HepG2 (cell line): ENCODE data around the gene TRIM7. TPM values are rescaled to one million over a fixed set of nuclear protein-coding genes. Genes with fewer than 3 reads are reported as not detected.

ENCODE experiments used
- ATF5 ChIP-seq: sonication (generic); formaldehyde crosslinking; IDR thresholded peaks from 2 replicates; pipeline ENCODE4 v1.4.0; 2020; ENCODE audit warnings: mild to moderate bottlenecking, low read depth, missing genetic modification reagents
- BORCS8-MEF2B ChIP-seq: sonication (generic); formaldehyde crosslinking; IDR thresholded peaks from 2 replicates; pipeline ENCODE4 v1.8.0; 2022; ENCODE audit warnings: mild to moderate bottlenecking, missing genetic modification reagents
- BRCA1 ChIP-seq: sonication (generic); formaldehyde crosslinking; IDR thresholded peaks from 2 replicates; pipeline ENCODE4 v1.4.0; 2020; ENCODE audit warnings: missing genetic modification reagents
- ELF3 ChIP-seq: IDR thresholded peaks from 2 replicates; pipeline ENCODE4 v1.6.1; 2016; ENCODE audit warnings: missing genetic modification reagents, missing compliant biosample characterization
- EP300 ChIP-seq, 3 experiments: sonication (generic) in 1 of 3; formaldehyde crosslinking in 1 of 3; IDR thresholded peaks; 2 replicates each; pipeline versions ENCODE4 v1.5.1 to v1.6.1; 2011 to 2020; ENCODE audit warnings: low read depth in 2 of 3, low read length in 2 of 3, borderline replicate concordance in 1 of 3, improper control_type of control experiment in 1 of 3, mild to moderate bottlenecking in 1 of 3, missing genetic modification reagents in 1 of 3, moderate library complexity in 1 of 3
- MAF1 ChIP-seq: sonication (generic); formaldehyde crosslinking; IDR thresholded peaks from 2 replicates; pipeline ENCODE4 v1.5.0; 2020; ENCODE audit warnings: missing genetic modification reagents, borderline replicate concordance
- MED1 ChIP-seq: sonication (generic); formaldehyde crosslinking; IDR thresholded peaks from 2 replicates; pipeline ENCODE4 v1.4.0; 2020; ENCODE audit warnings: missing genetic modification reagents
- SKIL ChIP-seq: sonication (generic); formaldehyde crosslinking; IDR thresholded peaks from 2 replicates; pipeline ENCODE4 v1.8.0; 2022; ENCODE audit warnings: missing genetic modification reagents, mild to moderate bottlenecking, moderate library complexity, borderline replicate concordance
- SOX5 ChIP-seq: IDR thresholded peaks from 2 replicates; pipeline ENCODE4 v1.6.1; 2016; ENCODE audit warnings: borderline replicate concordance
- TGIF2 ChIP-seq: IDR thresholded peaks from 2 replicates; pipeline ENCODE4 v1.6.1; 2016; ENCODE audit warnings: control low read depth, missing compliant biosample characterization
- THAP11 ChIP-seq: IDR thresholded peaks from 2 replicates; pipeline ENCODE4 v1.6.1; 2016; ENCODE audit warnings: missing biosample characterization, missing genetic modification reagents
- ZBTB20 ChIP-seq: sonication (generic); formaldehyde crosslinking; IDR thresholded peaks from 2 replicates; pipeline ENCODE4 v1.8.1; 2023; ENCODE audit warnings: missing genetic modification reagents, low read depth, mild to moderate bottlenecking, borderline replicate concordance
- ZBTB25 ChIP-seq: IDR thresholded peaks from 2 replicates; pipeline ENCODE4 v1.6.1; 2018; ENCODE audit warnings: missing genetic modification reagents
- ZBTB43 ChIP-seq: sonication (generic); formaldehyde crosslinking; conservative IDR thresholded peaks from 2 replicates; pipeline ENCODE4 v1.4.0; 2020; ENCODE audit warnings: missing genetic modification reagents
- ZEB1 ChIP-seq: IDR thresholded peaks from 2 replicates; pipeline ENCODE4 v1.6.1; 2012; ENCODE audit warnings: mild to moderate bottlenecking, low read depth, inconsistent platforms; ENCODE audit not compliant: insufficient replicate concordance
- ZNF280B ChIP-seq: sonication (generic); formaldehyde crosslinking; IDR thresholded peaks from 2 replicates; pipeline ENCODE4 v1.5.0; 2020; ENCODE audit warnings: missing genetic modification reagents, mild to moderate bottlenecking, borderline replicate concordance
- ZNF335 ChIP-seq: sonication (generic); formaldehyde crosslinking; IDR thresholded peaks from 2 replicates; pipeline ENCODE4 v1.4.0; 2020; ENCODE audit warnings: missing genetic modification reagents
- ZNF496 ChIP-seq: sonication (generic); formaldehyde crosslinking; IDR thresholded peaks from 2 replicates; pipeline ENCODE4 v1.8.1; 2023; ENCODE audit warnings: mild to moderate bottlenecking, moderate library complexity, missing genetic modification reagents; ENCODE audit not compliant: insufficient replicate concordance
- ZNF564 ChIP-seq: sonication (generic); formaldehyde crosslinking; IDR thresholded peaks from 2 replicates; pipeline ENCODE4 v1.8.1; 2023; ENCODE audit warnings: mild to moderate bottlenecking, missing genetic modification reagents
- ZNF616 ChIP-seq: sonication (generic); formaldehyde crosslinking; IDR thresholded peaks from 2 replicates; pipeline ENCODE4 v1.5.0; 2020; ENCODE audit warnings: low read depth, mild to moderate bottlenecking, missing genetic modification reagents
- ZNF652 ChIP-seq: IDR thresholded peaks from 2 replicates; pipeline ENCODE4 v1.6.1; 2016; ENCODE audit warnings: low read depth, borderline replicate concordance
- ZNF720 ChIP-seq: sonication (generic); formaldehyde crosslinking; IDR thresholded peaks from 2 replicates; pipeline ENCODE4 v1.4.0; 2020; ENCODE audit warnings: missing genetic modification reagents
- polyA plus RNA-seq, 8 experiments: library from polyadenylated mRNA; depleted of rRNA in 3 of 8; stranded (reverse) in 7 of 8; unstranded in 1 of 8; fragments of >200 nt; fragmentation: Illumina TruSeq in 4 of 8; extraction: Trizol in 4 of 8; gene quantifications; 2 replicates each; pipeline versions ENCODE4 v1.2.1 to v1.2.3, GENCODE V29; 2011 to 2016; ENCODE audit warnings: low read depth in 4 of 8, missing spikeins in 1 of 8, mixed read lengths in 1 of 8; ENCODE audit not compliant: insufficient read depth in 1 of 8
- total RNA-seq, 5 experiments: library from RNA; depleted of rRNA; stranded (reverse); fragments of >200 nt; fragmentation: Illumina TruSeq; extraction: Trizol; gene quantifications; 2 replicates each; pipeline ENCODE4 v1.2.3, GENCODE V29; 2016; ENCODE audit warnings: low read depth in 1 of 5

Gene TRIM7
- total and polyA plus RNA-seq, 2 of the 13 experiments (the other 11 are each of a cell fraction or from before 2014, with no cell fraction given) = 0.13 TPM; not detected in 1

- TF ChIP-seq ZEB1 (no peak), ZNF652 (peak; percentile 33; the same call in 1 of the 2 replicates), EP300 (IDR thresholded peaks at IDR 0.05; ENCODE audit: low read depth in 2 of 2, low read length in 2 of 2) (peak; percentile 21 to 60; a peak in 2 of 4 replicates), EP300 (CRISPR knock-in tag; IDR thresholded peaks at IDR 0.05; ENCODE audit: borderline replicate concordance) (peak; percentile 15; the same call in 1 of the 2 replicates), ZNF616 (CRISPR knock-in tag) (peak; percentile 78; the same call in 1 of the 2 replicates), ZNF496 (no peak), ZNF720 (CRISPR knock-in tag) (0 out of 2 replicates have a peak, but pooled peaks have one; percentile 83), BORCS8-MEF2B (CRISPR knock-in tag) (peak; percentile 81; the same call in 1 of the 2 replicates), THAP11 (CRISPR knock-in tag) (peak; percentile 81), ZNF335 (CRISPR knock-in tag) (no peak), ZBTB20 (CRISPR knock-in tag) (no peak; the same call in 1 of the 2 replicates), SOX5 (CRISPR knock-in tag) (no peak; the same call in none of the 2 replicates), ATF5 (no peak), BRCA1 (CRISPR knock-in tag) (peak; percentile 65; the same call in 1 of the 2 replicates), ZNF564 (no peak), MAF1 (CRISPR knock-in tag) (peak; percentile 95), ZNF280B (CRISPR knock-in tag) (peak; percentile 50; the same call in 1 of the 2 replicates), ELF3 (CRISPR knock-in tag) (peak; percentile 68), MED1 (CRISPR knock-in tag) (peak; percentile 62), ZBTB43 (CRISPR knock-in tag) (peak; percentile 55; the same call in 1 of the 2 replicates), ZBTB25 (peak; percentile 91), TGIF2 (CRISPR knock-in tag) (peak; percentile 48), SKIL (no peak)
These were observed 17.0 kb upstream of the TRIM7 start (continued) for GRCh38 chr5:181221792-181222629.
